NCI-H2227 (cell line): Measurements from ENCODE around the gene CCDC149.

Source experiments
- DNase-seq: peaks from one replicate; lab custom pipeline; 2025; ENCODE audit not compliant: unreplicated experiment; lab: John Stamatoyannopoulos, UW

The CCDC149 gene

DNA sequence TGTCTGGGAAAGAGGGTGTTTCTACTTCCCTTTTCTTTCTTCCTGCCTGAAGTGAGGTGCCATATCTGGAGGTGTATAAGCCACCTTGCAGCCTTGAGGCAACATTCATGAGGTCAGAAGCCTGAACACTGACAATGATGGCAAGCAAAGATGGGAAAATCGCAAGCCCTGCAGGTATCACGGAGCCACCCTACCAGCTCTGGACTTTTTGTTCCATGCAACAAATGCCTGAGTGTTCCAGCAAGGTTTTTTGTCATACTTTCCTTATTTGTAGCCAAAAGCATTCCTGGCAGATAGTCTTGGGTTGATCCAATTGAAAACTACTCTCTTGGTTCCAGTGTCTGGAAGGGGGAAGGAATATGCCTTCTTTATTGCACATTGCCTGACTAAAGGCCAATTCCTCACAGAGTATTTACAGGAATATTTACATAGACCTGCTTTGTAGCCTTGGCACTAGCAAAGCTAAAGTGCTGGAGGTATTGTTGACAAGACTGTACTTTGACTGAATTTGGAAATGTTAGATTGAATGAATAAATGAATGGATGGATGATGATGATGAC is 131.8 kb downstream of the CCDC149 start:
- DNase-seq = no peak

DNA sequence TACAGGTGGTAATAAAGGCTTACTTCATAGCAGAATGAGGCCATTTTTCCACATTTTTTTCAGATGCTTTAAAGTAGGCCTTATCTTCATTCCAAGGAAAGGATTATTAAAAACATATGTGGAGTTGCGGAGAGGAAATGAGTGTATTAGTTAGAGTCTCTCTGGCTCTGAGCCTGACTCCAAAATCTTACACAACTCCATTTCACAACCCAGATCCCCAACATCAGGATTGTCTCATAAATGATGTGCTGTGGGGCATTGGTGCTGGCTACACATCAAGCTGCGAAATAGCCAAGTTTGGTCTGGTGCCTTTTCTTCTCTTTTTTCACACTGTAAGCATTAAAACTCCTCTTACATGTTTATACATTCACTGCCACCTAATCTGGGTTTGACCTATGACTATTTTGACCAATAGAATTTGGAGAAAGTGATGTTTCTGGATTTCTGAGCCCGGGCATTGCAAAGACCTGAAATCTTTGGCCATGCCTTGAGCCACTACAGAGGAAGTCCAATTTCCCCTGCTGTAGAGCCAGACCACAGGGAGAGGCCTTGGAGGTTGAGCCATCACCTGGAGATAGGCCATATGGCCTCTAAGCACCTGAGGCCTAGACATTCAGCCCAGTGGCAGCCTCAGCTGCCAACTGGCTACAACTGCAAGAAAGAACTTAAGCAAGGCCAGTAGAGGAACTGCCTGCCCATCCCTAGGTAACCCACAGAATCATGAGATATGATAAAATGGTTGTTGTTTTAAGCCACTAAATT is 134.2 kb downstream of the CCDC149 start:
- DNase-seq = no peak

DNA sequence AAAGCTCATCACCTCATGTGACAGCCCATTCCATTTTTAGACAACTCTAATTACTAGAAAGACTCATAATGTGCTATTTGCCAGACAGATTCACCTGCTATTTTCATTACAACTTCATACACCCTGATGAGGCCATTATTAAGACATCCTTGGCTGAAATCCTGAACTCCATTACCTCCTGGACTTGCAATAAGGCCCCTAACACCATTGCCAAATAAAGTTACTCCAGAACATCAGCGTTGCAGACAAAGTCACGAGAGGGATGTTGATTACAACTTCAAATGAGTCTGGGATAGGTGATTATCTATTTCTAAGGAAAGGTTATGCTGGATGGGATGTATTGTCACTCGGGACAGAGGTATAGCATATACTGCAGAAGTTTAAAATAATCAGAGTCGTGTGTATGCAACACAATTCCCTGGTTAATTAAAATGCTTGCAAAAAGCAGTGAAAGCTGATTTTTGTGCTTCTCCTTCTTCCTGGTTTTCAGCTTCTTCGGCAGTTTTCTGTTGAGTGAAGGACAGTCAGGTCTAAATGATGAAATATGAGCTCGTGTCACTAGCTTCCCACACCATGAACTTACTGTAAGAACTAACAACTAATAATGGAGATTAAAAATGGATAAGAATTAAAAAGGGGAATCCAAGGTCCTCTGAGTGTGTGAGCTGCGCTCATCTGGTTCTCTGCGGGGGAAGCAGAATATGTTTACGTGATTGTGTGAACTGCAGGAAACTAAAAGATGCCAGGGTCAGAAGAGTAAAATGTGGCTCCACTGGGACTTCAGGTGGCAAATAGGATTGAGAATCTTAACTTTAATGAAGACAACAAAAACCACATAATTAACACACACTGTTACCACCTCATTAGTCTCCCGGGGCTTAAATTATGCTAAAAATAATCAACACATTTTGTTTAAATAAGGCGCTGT is 135.0 kb downstream of the CCDC149 start:
- no peak for DNase-seq

DNA sequence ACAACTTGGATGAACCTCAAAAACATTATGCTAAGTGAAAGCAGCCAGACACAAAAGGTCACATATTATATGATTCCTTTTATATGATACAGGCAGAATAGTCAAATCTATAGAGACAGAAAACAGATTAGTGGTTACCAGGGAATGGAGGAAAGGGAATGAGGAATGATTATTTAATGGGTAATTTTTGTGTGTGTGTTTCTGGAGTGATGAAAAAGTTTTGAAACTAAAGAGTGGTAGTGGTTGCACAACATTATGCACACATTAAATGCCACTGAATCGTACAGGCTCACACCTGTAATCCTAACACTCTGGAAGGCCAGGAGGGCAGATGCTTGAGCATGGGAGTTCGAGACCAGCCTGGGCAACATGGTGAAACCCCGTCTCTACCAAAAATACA is 137.1 kb downstream of the CCDC149 start:
- no peak for DNase-seq

DNA sequence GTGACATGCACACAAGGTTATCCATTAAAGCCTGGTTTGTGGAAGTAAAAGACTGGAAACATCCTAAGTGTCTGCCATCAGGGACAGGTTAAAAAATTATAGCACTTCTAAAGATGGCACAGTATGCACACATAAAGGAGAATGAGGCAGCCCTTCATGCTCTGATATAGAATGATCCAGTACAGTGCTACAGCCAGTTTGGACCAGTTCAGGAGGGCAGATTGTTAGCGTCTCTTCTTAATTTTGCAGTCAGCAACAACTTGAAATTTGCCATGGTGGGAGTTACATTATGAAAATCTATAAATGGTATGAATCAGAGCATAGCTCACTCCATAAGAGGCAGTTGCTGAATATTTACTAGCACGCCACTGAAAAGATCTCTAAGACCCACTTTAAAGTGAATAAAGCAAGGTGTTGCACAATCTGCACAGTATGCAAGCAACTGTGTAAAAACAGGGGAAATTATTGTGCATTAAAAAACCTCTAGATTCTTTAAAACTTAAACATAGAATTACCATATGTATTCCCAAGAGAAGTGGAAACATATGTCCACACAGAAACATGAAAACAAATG is 137.7 kb downstream of the CCDC149 start:
- DNase-seq = no peak

DNA sequence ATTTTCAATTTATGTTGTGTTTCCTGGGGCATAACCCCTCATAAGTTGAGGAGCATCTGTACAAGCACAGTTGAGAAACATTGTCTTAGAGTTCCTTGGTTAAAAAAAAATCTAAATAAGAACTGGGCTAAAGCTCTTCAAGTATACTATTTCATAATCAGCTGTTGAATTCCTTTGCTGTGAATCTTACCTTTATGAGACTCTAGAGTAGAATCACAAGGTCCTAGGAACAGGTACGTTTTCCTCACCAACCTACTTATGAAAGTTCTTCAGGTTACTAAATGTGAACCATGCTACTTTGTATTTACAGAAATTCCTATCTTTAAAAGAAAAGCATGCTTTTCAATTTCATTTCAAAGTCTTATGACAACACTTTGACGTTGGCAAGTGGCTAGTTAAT is 138.4 kb downstream of the CCDC149 start:
- DNase-seq = no peak

DNA sequence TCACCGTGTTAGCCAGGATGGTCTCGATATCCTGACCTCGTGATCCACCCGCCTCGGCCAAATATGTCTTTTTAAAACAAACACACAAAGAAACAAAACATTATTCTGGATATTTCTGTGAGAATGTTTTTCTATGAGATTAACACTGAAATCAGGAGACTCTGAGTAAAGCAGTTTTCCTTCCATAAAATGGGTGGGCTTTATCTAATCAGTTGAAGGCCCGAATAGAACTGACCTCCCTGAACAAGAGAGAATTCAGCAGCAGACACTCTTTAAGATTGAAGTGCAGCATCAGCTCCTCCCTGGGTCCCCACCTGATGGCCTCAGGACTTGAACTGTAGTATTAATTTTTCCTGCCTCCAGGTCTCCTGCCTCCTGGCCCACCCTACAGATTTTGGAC is 139.9 kb downstream of the CCDC149 start:
- DNase-seq = no peak

DNA sequence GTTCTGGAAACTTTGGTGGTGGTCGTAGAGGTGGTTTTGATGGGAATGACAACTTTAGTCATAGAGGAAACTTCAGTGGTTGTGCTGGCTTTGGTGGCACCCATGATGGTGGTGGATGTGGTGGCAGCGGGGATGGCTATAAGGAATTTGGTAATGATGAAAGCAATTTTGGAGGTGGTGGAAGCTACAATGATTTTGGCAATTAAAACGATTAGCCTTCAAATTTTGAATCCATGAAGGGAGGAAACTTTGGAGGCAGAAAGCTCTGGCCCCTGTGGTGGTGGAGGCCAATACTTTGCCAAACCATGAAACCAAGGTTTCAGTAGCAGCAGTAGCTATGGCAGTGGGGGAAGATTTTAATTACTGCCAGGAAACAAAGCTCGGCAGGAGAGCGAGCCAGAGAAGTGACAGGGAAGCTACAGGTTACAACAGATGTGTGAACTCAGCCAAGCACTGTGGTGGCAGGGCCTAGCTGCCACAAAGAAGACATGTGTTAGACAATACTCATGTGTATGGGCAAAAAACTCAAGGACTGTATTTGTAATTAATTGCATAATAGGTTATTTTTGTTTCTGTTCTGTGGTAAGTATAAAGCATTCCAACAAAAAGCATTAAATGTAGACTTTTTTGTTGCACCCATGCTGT is 140.7 kb downstream of the CCDC149 start:
- DNase-seq = no peak

DNA sequence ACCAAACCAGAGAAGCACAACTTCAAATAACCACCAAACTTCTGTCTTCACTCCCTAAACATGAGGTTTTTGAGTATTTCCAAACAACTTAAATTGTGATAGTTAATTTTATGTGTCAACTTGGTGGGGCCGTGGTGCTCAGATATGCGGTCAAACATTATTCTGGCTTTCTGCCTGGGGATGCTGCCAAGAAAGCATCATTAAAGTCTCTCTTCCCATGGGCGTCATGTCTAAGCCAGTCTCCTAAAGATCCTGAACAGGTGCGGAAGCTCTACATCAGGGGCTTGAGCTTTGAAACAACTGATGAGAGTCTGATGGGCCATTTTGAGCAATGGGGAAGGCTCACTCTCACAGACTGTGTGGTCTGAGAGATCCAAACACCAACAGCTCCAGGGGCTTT is 141.6 kb downstream of the CCDC149 start:
- no peak for DNase-seq

DNA sequence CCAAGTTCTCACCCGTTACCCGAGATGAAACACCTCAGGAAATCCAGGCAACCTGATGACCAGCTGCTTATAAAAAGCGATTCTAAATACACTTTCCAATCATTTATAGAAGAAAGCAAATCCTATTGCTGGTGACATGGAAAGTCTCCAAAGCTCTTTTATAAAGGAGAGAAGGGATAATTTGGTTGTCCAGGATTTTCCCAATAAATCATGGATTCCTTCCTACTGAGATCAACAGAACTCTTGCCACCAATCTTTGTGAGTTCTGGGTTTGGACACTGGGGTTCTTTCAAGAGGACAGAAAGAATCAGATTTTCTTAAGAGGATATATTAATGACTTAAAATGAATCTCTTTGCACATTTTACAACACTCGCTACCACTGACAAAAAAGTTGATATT is 142.2 kb downstream of the CCDC149 start:
- no peak for DNase-seq

DNA sequence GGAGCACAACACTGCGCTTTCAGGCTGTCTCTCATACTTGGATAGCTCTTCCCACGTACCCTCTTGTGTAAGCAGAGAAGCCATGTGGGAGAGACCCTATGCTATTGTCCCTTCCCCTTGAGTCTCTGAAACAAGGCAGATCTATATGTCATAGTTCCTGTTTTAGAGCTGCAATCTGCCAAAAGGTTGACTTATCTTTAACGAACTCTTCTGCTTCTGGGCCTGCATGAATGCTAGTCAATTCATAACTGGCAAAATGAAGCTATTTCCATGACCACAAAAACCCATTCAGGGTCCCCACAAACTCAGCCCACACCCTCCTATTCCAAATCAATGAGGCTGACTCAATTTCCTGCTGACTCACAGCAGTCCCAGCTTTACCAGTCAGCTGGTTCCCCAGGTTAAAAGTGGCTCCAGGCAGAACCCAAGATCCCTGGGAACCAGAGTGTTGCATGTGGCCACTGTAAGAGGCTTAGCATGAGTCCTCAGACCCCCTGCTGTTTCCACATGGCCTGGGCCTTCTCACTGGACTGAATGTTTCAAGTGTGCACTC is 142.7 kb downstream of the CCDC149 start:
- DNase-seq = no peak

DNA sequence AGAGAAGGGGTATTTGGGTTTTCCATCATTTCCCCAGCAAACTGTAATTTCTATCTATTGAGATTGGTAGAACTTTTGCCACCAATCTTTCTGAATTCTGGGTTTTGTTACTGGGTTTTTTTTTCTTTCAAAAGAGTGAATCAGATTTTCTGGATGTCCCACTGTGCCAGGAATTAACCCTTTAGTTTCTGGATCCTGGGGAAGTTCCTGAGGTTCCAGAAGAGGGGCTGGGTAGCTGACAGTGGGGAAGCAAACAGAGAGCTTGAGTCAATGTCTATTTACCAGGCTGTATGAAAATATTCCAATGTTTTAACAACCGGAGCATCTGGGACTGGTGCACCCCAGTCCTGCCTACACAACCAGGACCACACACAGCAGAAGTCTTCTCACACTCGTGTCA is 143.3 kb downstream of the CCDC149 start:
- no peak for DNase-seq

DNA sequence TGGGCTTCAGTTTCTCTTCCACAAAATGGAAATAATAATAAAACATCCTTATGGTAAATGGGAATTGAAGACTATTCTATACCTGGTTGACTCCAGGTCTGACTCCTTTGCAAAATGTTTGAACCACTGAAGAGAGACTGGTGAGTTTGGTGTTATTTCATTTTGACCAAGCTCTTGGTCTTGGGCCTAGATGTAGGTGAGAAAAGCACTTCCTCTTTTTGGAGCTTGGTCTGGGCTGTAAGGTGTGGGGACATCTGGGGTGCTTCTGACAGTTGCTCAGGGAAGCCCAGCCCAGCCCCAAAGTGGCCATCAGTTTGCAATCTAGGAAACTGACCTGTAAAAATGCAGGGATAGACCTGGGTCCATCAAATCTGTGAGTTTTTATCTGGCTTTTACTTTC is 144.2 kb downstream of the CCDC149 start:
- DNase-seq = no peak

DNA sequence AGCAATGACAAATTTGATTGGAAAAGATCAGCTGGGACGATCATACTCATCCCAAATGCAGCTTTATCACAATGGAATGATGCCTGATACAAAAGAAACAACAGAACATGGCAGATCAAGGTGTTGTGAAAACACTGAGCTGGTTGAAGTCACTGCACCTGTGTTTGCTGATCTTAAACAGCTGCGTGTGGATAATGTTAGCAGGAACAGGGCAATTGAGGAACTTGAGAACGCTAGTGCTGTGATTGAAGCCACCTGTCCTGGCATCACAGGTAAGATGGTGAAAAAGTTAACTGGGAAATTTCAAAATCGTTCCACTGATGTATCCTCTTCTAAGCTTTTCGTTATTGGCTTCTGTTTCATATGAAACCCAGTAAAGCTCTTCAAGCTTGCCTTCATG is 144.8 kb downstream of the CCDC149 start:
- DNase-seq = no peak

DNA sequence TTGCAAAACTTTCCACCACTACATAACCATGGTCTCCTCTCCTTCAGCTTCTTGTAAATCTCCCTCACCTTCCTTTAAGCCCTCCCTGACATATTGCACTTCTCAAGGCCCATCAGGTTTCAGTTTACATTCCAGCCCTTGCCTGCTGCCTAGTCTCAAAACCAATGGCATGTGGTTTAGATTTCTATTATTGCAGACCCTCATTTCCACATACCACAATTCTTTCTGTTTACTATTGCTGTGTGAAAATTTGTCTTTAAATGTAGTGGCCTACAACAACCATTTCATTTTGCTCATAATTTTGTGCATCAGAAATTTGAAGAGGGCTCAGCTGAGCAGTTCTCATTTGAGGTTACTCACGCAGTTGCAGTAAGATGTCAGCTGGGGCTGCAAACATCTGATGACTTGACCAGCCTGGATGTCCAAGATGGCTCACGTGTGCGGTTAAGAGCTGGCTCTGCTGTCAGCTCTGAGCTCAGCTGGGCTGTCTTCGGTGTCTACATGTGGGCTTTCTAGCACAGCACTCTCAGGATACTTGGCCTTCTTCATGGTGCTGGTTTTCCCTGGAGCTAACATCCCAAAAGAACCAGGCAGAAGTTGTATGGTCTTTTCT is 147.4 kb downstream of the CCDC149 start:
- DNase-seq = no peak

DNA sequence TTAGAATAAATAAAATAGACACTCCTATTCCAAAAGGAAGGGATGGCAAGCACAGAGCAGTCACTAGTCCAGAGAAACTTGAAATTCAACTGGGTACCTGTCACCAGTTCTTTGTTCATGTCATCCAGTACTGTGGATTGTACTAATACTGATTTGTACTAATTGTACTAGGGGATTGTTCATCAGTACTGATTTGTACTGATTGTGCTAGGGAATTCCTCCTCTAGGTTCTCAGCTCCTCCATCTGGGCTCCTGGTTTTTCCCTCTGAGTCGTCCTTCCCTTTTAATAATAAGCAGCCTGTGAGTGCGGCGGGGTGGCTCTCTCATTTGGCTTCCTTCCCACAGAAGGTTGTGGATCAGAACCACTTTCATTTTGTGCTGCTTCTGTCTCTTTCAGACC is 148.5 kb downstream of the CCDC149 start:
- DNase-seq = no peak

DNA sequence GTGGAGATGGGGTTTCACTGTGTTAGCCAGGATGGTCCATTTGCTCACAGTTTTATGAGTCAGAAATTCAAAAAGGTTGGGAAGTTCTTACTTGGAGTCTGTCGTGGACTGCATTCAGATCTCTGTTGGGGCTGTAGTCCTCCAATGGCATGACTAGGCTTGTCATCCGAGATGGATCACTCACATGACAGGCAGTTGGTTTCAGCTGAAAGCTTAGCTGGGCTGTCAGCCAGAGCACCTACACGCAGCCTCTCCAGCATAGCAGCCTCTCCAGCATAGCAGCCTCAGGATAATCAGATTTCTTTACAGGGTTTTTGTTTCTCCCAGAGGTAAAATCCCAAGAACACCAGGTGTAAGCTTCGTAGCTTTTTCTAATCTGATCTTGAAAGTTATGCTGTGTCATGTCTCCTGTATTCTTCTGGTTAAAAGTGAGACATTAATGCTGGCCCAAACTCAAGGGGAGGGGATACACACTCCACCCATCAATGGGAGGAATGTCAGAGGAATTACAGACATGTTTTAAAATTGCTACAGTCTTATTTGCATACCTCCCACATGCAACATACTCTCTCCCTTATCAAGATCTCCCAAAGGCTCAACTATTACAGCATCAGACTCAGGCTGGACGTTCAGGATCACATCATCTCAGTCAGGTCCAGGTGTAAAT is 149.1 kb downstream of the CCDC149 start:
- DNase-seq = no peak
